ENCODE data around the gene SLC24A4.

- no peak for TF ChIP-seq CTCF (conservative IDR thresholded peaks at IDR 0.05 in 1 of 2, IDR thresholded peaks at IDR 0.05 in 1 of 2; ENCODE audit: extremely low read depth in 1 of 2, insufficient read depth in 1 of 2, low read depth in 1 of 2, low read length in 2 of 2)
- no peak for TF ChIP-seq EZH2 (IDR thresholded peaks at IDR 0.05; ENCODE audit: borderline replicate concordance, low read length)
Observed at GRCh38 chr14:92340071-92340470, 17.1 kb downstream of the SLC24A4 start.
